ENCODE data around the gene TMEM163.
"Not testable (repeated sequence)": the region's sequence is repeated elsewhere in the genome, so short reads cannot be mapped to it uniquely, and the experiment has no call there.

Gene TMEM163

GRCh38 chr2:134515137-134515536 lies 203.7 kb downstream of the TMEM163 start:
- Mint-ChIP-seq H3K27ac (no peak overlapping the region), H3K4me1 (ENCODE audit: low read depth) (no peaks in the 10 kb centered on the region), H3K9me3 (no peaks in the 10 kb centered on the region), H3K36me3 (ENCODE audit: low read depth) (no peaks in the 10 kb centered on the region), H3K4me3 (no peak overlapping the region), H3K27me3 (peaks cover 6% of the 10 kb centered on the region)
- no peak for DNase-seq

GRCh38 chr2:134513465-134513804 lies 205.4 kb downstream of the TMEM163 start:
- H3K9me3 Mint-ChIP-seq = no peaks in the 10 kb centered on the region

GRCh38 chr2:134512734-134513464 lies 205.9 kb downstream of the TMEM163 start:
- Mint-ChIP-seq H3K4me1 (ENCODE audit: low read depth) (peaks cover 4% of the 10 kb centered on the region), H3K27ac (no peak overlapping the region), H3K27me3 (no peaks in the 10 kb centered on the region), H3K4me3 (no peak overlapping the region), H3K9me3 (no peaks in the 10 kb centered on the region), H3K36me3 (ENCODE audit: low read depth) (no peaks in the 10 kb centered on the region)
- DNase-seq = no peak

More at GRCh38 chr2:134513465-134513804, 205.4 kb downstream of the TMEM163 start:
- Mint-ChIP-seq H3K27me3 (peaks cover 3% of the 10 kb centered on the region), H3K27ac (no peak overlapping the region), H3K36me3 (ENCODE audit: low read depth) (no peaks in the 10 kb centered on the region), H3K4me1 (ENCODE audit: low read depth) (no peaks in the 10 kb centered on the region), H3K4me3 (no peak overlapping the region)
- no peak for DNase-seq

GRCh38 chr2:134508391-134508790 lies 210.4 kb downstream of the TMEM163 start:
- Mint-ChIP-seq H3K36me3 (ENCODE audit: low read depth) (no peaks in the 10 kb centered on the region), H3K27me3 (no peaks in the 10 kb centered on the region), H3K27ac (no peak overlapping the region), H3K4me1 (ENCODE audit: low read depth) (peaks cover 7% of the 10 kb centered on the region), H3K4me3 (no peak overlapping the region), H3K9me3 (no peaks in the 10 kb centered on the region)
- DNase-seq = no peak

GRCh38 chr2:134507697-134508096 lies 211.1 kb downstream of the TMEM163 start:
- no peak overlapping the region for H3K4me3 Mint-ChIP-seq
- peaks cover 7% of the 10 kb centered on the region for H3K4me1 Mint-ChIP-seq (ENCODE audit: low read depth)
- H3K36me3 Mint-ChIP-seq (ENCODE audit: low read depth) = no peaks in the 10 kb centered on the region
- H3K27ac Mint-ChIP-seq = no peak overlapping the region
- no peaks in the 10 kb centered on the region for H3K27me3 Mint-ChIP-seq
- no peak for DNase-seq
- no peaks in the 10 kb centered on the region for H3K9me3 Mint-ChIP-seq

DNA sequence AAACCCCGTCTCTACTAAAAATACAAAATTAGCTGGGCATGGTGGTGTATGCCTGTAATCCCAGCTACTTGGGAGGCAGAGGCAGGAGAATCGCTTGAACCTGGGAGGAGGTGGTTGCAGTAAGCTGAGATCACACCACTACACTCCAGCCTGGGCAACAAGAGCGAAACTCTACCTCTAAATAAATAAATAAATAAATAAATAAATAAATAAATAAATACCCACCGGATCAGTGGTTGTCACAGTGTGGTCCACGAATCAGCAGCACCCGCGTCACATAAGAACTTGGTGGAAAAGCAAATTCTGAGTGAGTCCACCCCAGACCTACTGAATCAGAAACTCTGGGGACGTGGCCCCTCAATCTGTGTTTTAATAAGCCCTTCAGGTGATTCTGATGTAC lies 211.6 kb downstream of the TMEM163 start:
- H3K27ac Mint-ChIP-seq; DNase-seq; H3K4me3 Mint-ChIP-seq; H3K9me3 Mint-ChIP-seq; H3K4me1 Mint-ChIP-seq (ENCODE audit: low read depth); H3K36me3 Mint-ChIP-seq (ENCODE audit: low read depth); H3K27me3 Mint-ChIP-seq: not testable (repeated sequence)

DNA sequence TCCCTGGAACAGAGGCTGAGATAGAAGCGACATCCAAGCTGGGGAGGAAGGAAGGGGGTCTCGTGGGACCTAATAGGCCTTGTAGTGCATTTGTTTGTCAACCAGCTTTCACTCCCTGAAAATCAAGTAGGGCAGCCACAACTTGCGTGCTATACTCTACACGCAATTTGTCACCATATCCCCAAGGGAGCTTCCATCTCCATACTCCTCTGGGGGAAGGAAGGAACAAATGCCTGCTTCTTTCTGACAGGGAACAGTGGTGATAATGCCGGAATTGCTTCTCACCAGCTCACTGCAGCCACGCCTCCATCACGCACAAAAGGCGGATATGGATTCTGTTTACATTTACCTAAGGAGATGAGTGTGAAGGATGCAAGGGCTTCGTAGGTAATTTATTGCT lies 213.4 kb downstream of the TMEM163 start:
- no peak for DNase-seq
- no peaks in the 10 kb centered on the region for H3K27me3 Mint-ChIP-seq
- H3K4me1 Mint-ChIP-seq (ENCODE audit: low read depth) = peaks cover 7% of the 10 kb centered on the region
- no peak overlapping the region for H3K4me3 Mint-ChIP-seq
- no peaks in the 10 kb centered on the region for H3K9me3 Mint-ChIP-seq
- no peak overlapping the region for H3K27ac Mint-ChIP-seq
- no peaks in the 10 kb centered on the region for H3K36me3 Mint-ChIP-seq (ENCODE audit: low read depth)

DNA sequence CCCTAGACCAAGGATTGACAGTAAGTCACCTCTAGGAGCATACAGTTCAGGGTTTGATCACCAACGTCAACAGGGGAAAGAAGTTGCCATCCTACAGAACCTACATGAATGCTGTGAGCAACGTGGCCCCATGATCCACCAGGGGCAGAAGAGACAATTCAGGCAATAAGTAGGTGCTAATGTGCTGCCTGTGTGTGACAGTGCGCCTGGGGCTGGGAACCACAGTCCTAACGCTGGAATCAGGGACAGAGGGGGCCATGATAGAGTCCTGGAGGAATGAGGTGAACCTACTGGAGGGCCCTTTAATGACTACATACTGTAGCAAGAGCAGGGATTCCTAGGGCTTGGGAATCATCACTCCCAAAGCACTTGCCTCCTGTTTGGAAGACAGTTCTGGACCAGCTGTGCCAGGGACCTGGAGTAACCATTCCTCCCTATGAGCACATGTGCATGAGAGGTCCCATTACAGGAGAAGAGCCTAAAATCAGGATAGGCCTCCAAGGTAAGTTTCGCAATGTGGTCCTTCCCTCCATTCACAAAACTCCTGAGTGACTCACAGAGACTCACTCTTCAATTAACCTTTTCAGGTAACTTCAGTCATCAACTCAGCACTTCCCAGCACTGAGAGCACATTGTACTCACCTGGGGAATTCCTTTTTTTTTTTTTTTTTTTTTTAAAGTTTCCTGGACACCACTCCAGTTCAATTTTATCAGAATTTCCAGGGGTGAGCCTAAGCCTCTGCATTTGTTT lies 214.0 kb downstream of the TMEM163 start:
- Mint-ChIP-seq H3K4me3 (no peak overlapping the region), H3K27ac (no peak overlapping the region), H3K27me3 (no peaks in the 10 kb centered on the region), H3K4me1 (ENCODE audit: low read depth) (peaks cover 7% of the 10 kb centered on the region), H3K9me3 (no peaks in the 10 kb centered on the region), H3K36me3 (ENCODE audit: low read depth) (no peaks in the 10 kb centered on the region)
- DNase-seq = no peak

DNA sequence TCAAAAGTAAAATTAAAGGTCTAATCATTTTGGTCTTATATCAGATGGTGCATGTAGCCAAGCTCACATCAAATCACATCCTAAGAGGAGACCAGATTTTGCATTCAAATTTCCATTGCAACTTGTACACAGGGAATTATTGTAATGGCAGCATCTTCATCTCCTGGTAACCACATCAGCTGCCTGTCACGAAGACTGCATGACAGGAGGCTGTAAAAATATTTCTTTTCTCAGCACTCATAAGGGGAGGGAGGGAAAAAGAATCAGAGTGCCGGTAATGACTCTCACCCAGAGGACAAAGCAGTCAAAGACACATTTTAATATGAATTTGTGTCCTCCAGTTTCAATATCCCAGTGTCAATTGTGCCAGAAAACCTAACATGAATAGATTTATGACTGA lies 216.7 kb downstream of the TMEM163 start:
- Mint-ChIP-seq H3K4me3 (no peak overlapping the region), H3K36me3 (ENCODE audit: low read depth) (no peaks in the 10 kb centered on the region), H3K27ac (no peak overlapping the region), H3K4me1 (ENCODE audit: low read depth) (no peaks in the 10 kb centered on the region), H3K9me3 (no peaks in the 10 kb centered on the region), H3K27me3 (no peaks in the 10 kb centered on the region)
- no peak for DNase-seq

DNA sequence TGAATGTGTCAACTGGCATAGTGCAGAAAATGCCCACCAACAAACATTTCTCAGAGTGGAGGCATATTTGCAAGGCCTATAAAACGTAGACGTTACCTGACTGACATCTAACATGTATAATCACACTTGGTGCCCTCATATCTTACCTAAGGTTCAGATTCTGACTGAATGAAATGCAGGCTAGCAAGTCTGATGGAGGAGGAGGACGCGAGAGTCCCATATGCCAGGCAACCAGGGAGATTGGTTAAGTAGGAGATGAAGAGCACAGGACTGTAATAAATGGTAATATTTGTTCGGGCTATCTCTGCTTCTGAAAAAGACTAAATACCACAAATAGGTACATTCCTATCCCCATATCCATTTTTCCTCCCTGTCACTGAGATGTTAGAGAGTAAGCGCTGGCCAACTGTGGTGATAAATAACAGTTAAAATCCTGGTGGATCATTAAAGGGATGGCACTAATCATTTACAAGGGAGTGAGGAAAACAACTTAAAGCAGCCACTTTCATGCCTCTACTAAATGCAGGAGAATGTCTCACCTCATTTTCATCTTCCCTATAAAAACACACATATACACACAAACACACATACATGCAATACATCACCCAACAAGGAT lies 217.2 kb downstream of the TMEM163 start:
- Mint-ChIP-seq H3K27me3 (no peaks in the 10 kb centered on the region), H3K27ac (no peak overlapping the region), H3K9me3 (no peaks in the 10 kb centered on the region), H3K4me3 (no peak overlapping the region), H3K36me3 (ENCODE audit: low read depth) (no peaks in the 10 kb centered on the region), H3K4me1 (ENCODE audit: low read depth) (no peaks in the 10 kb centered on the region)
- no peak for DNase-seq

- Mint-ChIP-seq H3K4me3 (no peak overlapping the region), H3K36me3 (ENCODE audit: low read depth) (no peaks in the 10 kb centered on the region), H3K4me1 (ENCODE audit: low read depth) (no peaks in the 10 kb centered on the region), H3K9me3 (no peaks in the 10 kb centered on the region), H3K27ac (no peak overlapping the region), H3K27me3 (no peaks in the 10 kb centered on the region)
- DNase-seq = no peak
Observed at GRCh38 chr2:134500211-134500935, 218.4 kb downstream of the TMEM163 start.

GRCh38 chr2:134499307-134499926 lies 219.4 kb downstream of the TMEM163 start:
- H3K27ac Mint-ChIP-seq = no peak overlapping the region
- H3K9me3 Mint-ChIP-seq = no peaks in the 10 kb centered on the region
- no peak overlapping the region for H3K4me3 Mint-ChIP-seq
- H3K27me3 Mint-ChIP-seq = no peaks in the 10 kb centered on the region
- H3K4me1 Mint-ChIP-seq (ENCODE audit: low read depth) = no peaks in the 10 kb centered on the region
- no peak for DNase-seq
- H3K36me3 Mint-ChIP-seq (ENCODE audit: low read depth) = no peaks in the 10 kb centered on the region

DNA sequence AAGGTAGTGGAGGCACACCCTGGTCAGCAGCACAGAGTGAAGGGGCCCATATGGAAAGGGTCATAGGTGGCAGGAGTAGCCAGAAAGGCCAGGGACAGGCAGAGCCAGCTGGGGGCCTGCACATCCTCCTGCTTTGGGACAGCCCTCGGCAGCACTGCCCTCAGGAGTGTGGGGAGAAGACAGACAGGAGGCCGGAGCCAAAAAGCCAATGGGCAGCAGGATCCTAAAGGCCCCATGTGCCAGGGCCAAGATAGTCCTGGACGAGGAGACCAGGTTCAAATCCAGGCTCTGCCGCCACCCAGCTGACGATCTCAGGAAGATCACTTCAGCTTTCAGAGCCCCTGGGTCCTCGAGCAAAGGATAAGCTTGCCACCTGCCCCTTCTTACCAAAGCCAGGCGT lies 220.1 kb downstream of the TMEM163 start:
- no peaks in the 10 kb centered on the region for H3K9me3 Mint-ChIP-seq
- H3K27ac Mint-ChIP-seq = no peak overlapping the region

DNA sequence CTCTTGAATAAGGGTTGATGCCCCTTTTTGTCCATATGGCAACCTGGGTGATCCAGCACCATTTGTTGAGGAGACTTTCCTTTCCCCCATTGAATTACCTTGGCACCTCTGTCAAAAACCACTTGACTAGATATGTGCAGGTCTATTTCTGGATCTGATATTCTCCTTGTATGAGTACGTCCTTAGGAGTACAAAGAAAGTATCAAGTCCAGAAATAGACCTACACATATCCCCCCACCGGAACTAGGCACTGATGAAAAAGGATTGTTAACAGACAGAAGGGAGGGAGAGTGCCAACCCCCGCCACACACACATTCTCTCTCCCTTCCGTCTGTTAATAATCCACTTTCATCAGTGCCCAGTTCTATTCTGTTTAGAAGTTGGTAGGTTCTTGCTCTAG lies 225.0 kb downstream of the TMEM163 start:
- H3K27me3 Mint-ChIP-seq = no peaks in the 10 kb centered on the region
- no peaks in the 10 kb centered on the region for H3K36me3 Mint-ChIP-seq (ENCODE audit: low read depth)
- H3K4me1 Mint-ChIP-seq (ENCODE audit: low read depth) = no peaks in the 10 kb centered on the region
- DNase-seq = no peak
- no peak overlapping the region for H3K4me3 Mint-ChIP-seq
- H3K27ac Mint-ChIP-seq = no peak overlapping the region
- H3K9me3 Mint-ChIP-seq = no peaks in the 10 kb centered on the region

More for the DNA sequence above, 220.1 kb downstream of the TMEM163 start:
- Mint-ChIP-seq H3K36me3 (ENCODE audit: low read depth) (no peaks in the 10 kb centered on the region), H3K27me3 (no peaks in the 10 kb centered on the region), H3K4me1 (ENCODE audit: low read depth) (no peaks in the 10 kb centered on the region), H3K4me3 (no peak overlapping the region)
- no peak for DNase-seq

Data from activated T-cell treated with anti-CD3 and anti-CD28 coated beads, Interleukin-2, amount 50 U/mL, for 24 hours (primary cell).